CD8-positive, alpha-beta memory T cell (primary cell): ENCODE measurements around the gene CARD9. TPM values are rescaled to one million over a fixed set of nuclear protein-coding genes. Genes with fewer than 3 reads are reported as not detected.

ENCODE experiments used
- CTCF ChIA-PET: fragments of 350-600 bp; sonication (Branson Sonifier 250); formaldehyde crosslinking; loops from one replicate; lab custom pipeline; 2021; ENCODE audit warnings: antibody characterized with exemption; lab: Charles Lee
- POLR2A ChIA-PET: fragments of 350-600 bp; sonication (Branson Sonifier 250); formaldehyde crosslinking; loops from one replicate; lab custom pipeline; 2021; ENCODE audit warnings: antibody characterized with exemption; lab: Charles Lee
- DNase-seq, 5 donors: peaks; one replicate each; pipeline versions ENCODE4 v3.0.0 to v3.0.0-alpha.2; 2020 to 2022; ENCODE audit warnings: mixed read lengths in 1 of 5
- H3K27ac ChIP-seq: one replicate; pipeline ENCODE4 v1.7.0; 2013; ENCODE audit warnings: low read depth, mild to moderate bottlenecking, low read length, moderate library complexity
- H3K27me3 ChIP-seq: 2 replicates; pipeline ENCODE4 v1.7.0; 2013; ENCODE audit warnings: low read length, mild to moderate bottlenecking; ENCODE audit not compliant: insufficient read depth, poor library complexity, severe bottlenecking
- H3K36me3 ChIP-seq: 2 replicates; pipeline ENCODE4 v1.7.0; 2013; ENCODE audit warnings: mild to moderate bottlenecking, low read length, moderate library complexity; ENCODE audit not compliant: insufficient read depth
- H3K4me1 ChIP-seq: 2 replicates; pipeline ENCODE4 v1.7.0; 2013; ENCODE audit warnings: mild to moderate bottlenecking, low read length, moderate library complexity; ENCODE audit not compliant: insufficient read depth
- H3K4me3 ChIP-seq: 2 replicates; pipeline ENCODE4 v1.7.0; 2013; ENCODE audit warnings: mild to moderate bottlenecking, low read length
- H3K9me3 ChIP-seq: 2 replicates; pipeline ENCODE4 v1.7.0; 2013; ENCODE audit warnings: mild to moderate bottlenecking, low read length
- H3K27ac Mint-ChIP-seq, 8 donors: one replicate each; pipeline ENCODE4 v1.8.0; 2020 to 2021; ENCODE audit warnings: mixed read lengths in 8 of 8, mild to moderate bottlenecking in 6 of 8, inconsistent platforms in 3 of 8, moderate library complexity in 3 of 8
- H3K27me3 Mint-ChIP-seq, 2 donors: one replicate each; pipeline ENCODE4 v1.8.0; 2020 to 2021; ENCODE audit warnings: mixed read lengths in 2 of 2, mild to moderate bottlenecking in 1 of 2, moderate library complexity in 1 of 2
- H3K36me3 Mint-ChIP-seq, 3 donors: one replicate each; pipeline ENCODE4 v1.8.0; 2020 to 2021; ENCODE audit warnings: mixed read lengths in 3 of 3, inconsistent platforms in 1 of 3, mild to moderate bottlenecking in 1 of 3
- H3K4me1 Mint-ChIP-seq, 3 donors: one replicate each; pipeline ENCODE4 v1.8.0; 2020 to 2021; ENCODE audit warnings: mixed read lengths in 3 of 3, inconsistent platforms in 1 of 3, mild to moderate bottlenecking in 1 of 3
- H3K4me3 Mint-ChIP-seq, 7 donors: one replicate each; pipeline ENCODE4 v1.8.0; 2020 to 2021; ENCODE audit warnings: mixed read lengths in 7 of 7, mild to moderate bottlenecking in 6 of 7, moderate library complexity in 4 of 7, inconsistent platforms in 2 of 7
- H3K9me3 Mint-ChIP-seq, 5 donors: one replicate each; pipeline ENCODE4 v1.8.0; 2020 to 2022; ENCODE audit warnings: mixed read lengths in 5 of 5, mild to moderate bottlenecking in 3 of 5, moderate library complexity in 2 of 5, inconsistent platforms in 1 of 5
- polyA plus RNA-seq: library from polyadenylated mRNA; unstranded; fragments of 300-500 nt; fragmentation: Illumina TruSeq; gene quantifications from one replicate; pipeline ENCODE4 v1.2.3, GENCODE V29; 2021
- total RNA-seq, 2 experiments: library from RNA; stranded (reverse); gene quantifications; one replicate each; pipeline ENCODE4 v1.2.3, GENCODE V29; 2021

Gene CARD9
- total and polyA plus RNA-seq, 3 experiments from 2014 or later, result 1.4 to 1.5 TPM; not detected in 1

DNA sequence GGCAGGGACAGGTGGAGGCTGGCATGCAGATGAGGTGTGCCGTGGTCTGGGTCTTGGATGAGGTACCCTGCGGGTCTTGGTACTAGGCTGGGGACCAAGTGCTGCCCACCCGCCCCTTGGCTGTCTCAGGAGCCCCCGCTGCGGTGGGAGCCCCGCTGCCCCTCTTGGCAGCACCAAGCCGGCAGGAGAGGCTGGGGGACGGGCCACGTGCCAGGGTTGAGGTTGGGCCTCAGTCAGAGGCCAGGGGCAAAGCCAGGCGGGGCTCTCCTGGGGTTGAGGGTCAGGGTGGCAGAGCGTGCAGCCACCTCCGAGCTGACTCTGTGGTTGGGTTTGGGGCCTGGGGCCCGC is 2.0 kb downstream of the CARD9 start:
- Mint-ChIP-seq H3K27ac (no peak overlapping the region), H3K9me3 (no peaks in the 10 kb centered on the region), H3K4me3 (no peak overlapping the region), H3K36me3 (no peaks in the 10 kb centered on the region), H3K4me1 (no peaks in the 10 kb centered on the region), H3K27me3 (no peaks in the 10 kb centered on the region)
- no peak for DNase-seq
- POLR2A ChIA-PET, result no interaction called here
- Histone ChIP-seq H3K27ac (no peak overlapping the region), H3K27me3 (no peaks in the 10 kb centered on the region), H3K36me3 (no peaks in the 10 kb centered on the region), H3K4me3 (no peak overlapping the region), H3K4me1 (no peaks in the 10 kb centered on the region), H3K9me3 (no peaks in the 10 kb centered on the region)
- CTCF ChIA-PET, result no interaction called here

DNA sequence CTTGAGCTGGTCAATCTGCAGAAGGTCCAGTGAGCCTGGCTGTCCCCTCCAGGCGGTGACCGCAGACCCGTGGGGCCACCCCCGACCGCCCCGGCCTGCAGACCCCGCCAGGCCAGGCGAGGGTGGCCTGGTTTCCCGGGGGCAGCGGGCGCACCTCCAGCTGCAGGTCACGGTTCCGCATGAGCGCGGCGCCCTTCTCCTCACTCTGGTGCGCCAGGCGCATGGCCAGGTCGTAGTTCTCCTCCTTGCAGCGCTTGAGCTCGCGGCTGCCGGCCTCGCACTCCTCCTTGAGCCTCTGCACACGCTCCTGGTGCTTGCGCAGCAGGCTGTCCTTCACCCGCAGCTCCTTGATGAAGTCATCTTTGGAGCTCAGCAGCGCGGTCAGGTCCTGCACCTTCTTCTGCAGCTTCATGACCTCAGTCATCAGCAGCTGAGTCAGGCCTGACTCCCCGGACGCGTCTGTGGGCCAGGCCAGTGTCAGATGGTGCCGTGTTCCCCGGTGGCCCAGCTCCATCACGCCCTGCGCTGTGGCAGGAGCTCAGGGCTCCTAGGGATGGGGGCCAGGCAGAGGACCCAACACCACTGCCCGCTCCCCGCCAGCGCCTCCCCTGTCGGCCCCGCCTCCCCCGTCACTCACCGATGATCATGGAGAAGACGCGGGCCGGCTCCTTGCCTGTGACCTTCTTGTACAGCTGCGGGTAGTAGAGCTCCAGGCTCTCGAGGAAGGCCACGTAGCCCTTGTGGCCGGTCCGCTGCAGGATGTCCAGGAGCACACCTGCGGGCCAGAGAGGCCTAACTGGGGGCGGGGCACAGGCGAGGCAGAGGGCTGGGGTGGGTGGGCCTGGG is 2.6 kb downstream of the CARD9 start:
- POLR2A ChIA-PET, result no interaction called here
- H3K4me1 Mint-ChIP-seq, result no peaks in the 10 kb centered on the region
- no peak for DNase-seq
- H3K27ac Mint-ChIP-seq, result peak overlapping the region in 1 of 8 donors; percentile 79
- no peaks in the 10 kb centered on the region for H3K4me1 ChIP-seq
- H3K36me3 ChIP-seq, result no peaks in the 10 kb centered on the region
- CTCF ChIA-PET, result no interaction called here
- H3K9me3 ChIP-seq, result no peaks in the 10 kb centered on the region
- H3K36me3 Mint-ChIP-seq, result no peaks in the 10 kb centered on the region
- no peaks in the 10 kb centered on the region for H3K27me3 ChIP-seq
- no peak overlapping the region for H3K4me3 ChIP-seq
- H3K27ac ChIP-seq, result no peak overlapping the region
- H3K4me3 Mint-ChIP-seq, result no peak overlapping the region
- H3K9me3 Mint-ChIP-seq, result no peaks in the 10 kb centered on the region
- no peaks in the 10 kb centered on the region for H3K27me3 Mint-ChIP-seq

DNA sequence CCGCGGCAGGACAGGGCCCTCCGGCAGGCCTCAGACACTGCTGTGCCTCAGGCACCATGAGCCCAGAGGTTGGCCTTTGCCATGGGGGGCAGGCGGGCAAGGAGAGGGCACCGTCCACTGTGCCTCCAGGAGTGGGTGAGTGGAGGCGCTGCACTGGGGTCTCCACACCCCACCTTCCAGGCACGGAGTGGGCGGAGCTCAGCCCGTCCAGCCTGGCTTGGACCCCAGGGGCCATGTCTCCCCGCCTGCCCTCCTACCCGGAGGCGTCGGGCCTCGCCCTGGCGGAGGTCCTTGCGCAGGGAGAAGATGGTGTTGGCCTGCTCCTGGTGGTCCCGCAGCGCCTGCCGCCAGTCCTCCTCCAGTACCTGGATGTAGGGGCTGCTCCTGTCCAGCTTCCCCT is 3.4 kb downstream of the CARD9 start:
- no peak overlapping the region for H3K4me3 Mint-ChIP-seq
- Histone ChIP-seq H3K9me3 (no peaks in the 10 kb centered on the region), H3K4me1 (no peaks in the 10 kb centered on the region), H3K4me3 (no peak overlapping the region), H3K36me3 (no peaks in the 10 kb centered on the region), H3K27ac (no peak overlapping the region), H3K27me3 (no peaks in the 10 kb centered on the region)
- H3K9me3 Mint-ChIP-seq, result no peaks in the 10 kb centered on the region
- no peaks in the 10 kb centered on the region for H3K4me1 Mint-ChIP-seq
- POLR2A ChIA-PET, result no interaction called here
- H3K36me3 Mint-ChIP-seq, result no peaks in the 10 kb centered on the region
- no peak overlapping the region for H3K27ac Mint-ChIP-seq
- H3K27me3 Mint-ChIP-seq, result no peaks in the 10 kb centered on the region
- no peak for DNase-seq
- CTCF ChIA-PET, result no interaction called here

DNA sequence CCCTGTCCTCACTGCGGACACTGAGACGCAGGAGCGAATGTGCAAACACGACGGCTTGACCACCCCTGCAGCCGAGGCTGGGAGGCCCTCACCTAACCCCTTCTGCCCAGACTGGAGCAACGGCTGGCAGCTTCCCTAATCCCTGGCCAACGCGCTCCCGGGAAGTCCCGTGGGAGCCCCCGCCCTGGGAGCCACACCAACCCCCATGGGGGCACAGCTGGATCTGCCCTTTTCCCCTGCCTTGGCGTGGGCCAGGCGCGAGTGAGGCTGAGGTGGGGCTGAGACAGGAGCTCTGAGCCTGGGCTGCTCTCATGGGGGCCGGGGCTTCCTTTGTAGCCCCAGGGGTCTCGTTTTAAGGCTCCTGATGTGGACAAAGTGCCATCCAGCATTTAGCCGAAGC is 5.3 kb downstream of the CARD9 start:
- Mint-ChIP-seq H3K9me3 (no peaks in the 10 kb centered on the region), H3K4me1 (no peaks in the 10 kb centered on the region), H3K27me3 (no peaks in the 10 kb centered on the region), H3K27ac (no peak overlapping the region), H3K4me3 (no peak overlapping the region), H3K36me3 (no peaks in the 10 kb centered on the region)
- ChIA-PET CTCF (no interaction called here), POLR2A (no interaction called here)
- peaks cover 5% of the 10 kb centered on the region for H3K4me1 ChIP-seq
- H3K27me3 ChIP-seq, result no peaks in the 10 kb centered on the region
- H3K36me3 ChIP-seq, result no peaks in the 10 kb centered on the region
- H3K4me3 ChIP-seq, result no peak overlapping the region
- no peaks in the 10 kb centered on the region for H3K9me3 ChIP-seq
- no peak for DNase-seq
- H3K27ac ChIP-seq, result no peak overlapping the region

DNA sequence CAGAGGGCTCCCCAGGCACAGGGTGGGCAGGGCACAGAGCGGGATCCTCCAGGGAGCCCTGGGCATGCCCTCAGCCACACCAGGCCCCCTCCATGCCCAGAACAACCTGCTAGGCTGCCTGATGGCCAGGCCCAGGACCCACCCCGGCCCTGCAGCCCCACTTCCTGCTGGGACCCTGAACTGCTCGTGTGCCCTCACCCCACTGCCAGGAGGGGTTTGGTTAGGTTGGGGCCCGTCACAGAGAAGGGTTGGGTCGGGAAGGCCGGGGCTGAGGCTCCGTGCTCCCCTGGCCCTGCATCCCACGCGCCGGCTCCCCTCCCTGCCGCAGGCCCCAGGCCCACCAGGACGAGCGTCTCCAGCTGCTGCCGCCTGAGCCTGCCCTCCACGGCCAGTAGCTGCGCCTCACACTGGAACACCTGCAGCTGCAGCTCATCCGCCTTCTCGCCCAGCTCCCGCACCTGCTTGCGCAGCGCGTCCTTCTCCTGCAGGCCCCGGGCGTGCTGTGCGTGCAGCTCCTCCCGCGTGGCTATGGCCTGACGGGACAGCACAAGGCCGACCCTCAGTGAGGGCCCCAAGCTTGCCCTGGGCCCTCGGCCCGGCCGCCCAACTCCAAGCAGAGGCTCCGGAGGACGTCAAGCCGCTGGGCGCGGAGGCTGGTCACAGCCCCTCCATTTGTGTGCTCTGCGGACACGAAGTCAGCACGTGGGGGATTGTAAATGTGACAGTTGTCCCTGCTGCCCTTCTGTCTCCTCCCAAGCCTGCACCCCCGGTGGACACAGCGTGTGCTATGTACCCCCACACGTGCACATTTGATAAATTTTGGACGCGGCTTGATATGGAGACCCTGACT is 5.9 kb downstream of the CARD9 start:
- Mint-ChIP-seq H3K27ac (no peak overlapping the region), H3K4me3 (no peak overlapping the region), H3K27me3 (no peaks in the 10 kb centered on the region), H3K36me3 (peaks cover 0 to 2% (median 0%) of the 10 kb centered on the region in 3 donors), H3K4me1 (peaks cover 0 to 5% (median 0%) of the 10 kb centered on the region in 3 donors), H3K9me3 (no peaks in the 10 kb centered on the region)
- no peaks in the 10 kb centered on the region for H3K9me3 ChIP-seq
- H3K27me3 ChIP-seq, result no peaks in the 10 kb centered on the region
- no peak overlapping the region for H3K27ac ChIP-seq
- H3K4me1 ChIP-seq, result peaks cover 5% of the 10 kb centered on the region
- ChIA-PET POLR2A (no interaction called here), CTCF (no interaction called here)
- DNase-seq, result no peak
- H3K36me3 ChIP-seq, result no peaks in the 10 kb centered on the region
- H3K4me3 ChIP-seq, result no peak overlapping the region

DNA sequence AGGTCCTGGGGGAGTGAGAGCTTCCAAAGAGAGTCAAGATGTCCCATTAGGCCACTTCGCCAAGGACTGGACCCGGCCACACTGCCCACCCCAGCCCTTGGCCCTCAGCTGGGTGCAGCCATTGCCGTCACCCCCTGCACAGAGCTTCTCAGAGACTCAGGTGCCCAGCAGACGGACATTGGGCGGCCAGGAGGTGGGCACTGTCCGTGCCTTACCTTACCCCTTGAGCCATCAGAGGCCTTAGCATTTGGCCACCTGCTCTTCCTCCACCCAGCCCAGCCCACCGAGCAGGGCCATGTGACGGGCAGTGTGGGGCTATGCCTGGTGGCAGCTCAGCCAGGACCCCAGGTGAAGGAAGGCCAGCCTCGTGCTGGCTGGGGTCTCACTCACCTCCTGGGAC is 6.6 kb downstream of the CARD9 start:
- Histone ChIP-seq H3K4me3 (no peak overlapping the region), H3K27me3 (no peaks in the 10 kb centered on the region), H3K27ac (no peak overlapping the region), H3K36me3 (no peaks in the 10 kb centered on the region), H3K9me3 (no peaks in the 10 kb centered on the region), H3K4me1 (peaks cover 5% of the 10 kb centered on the region)
- no peak for DNase-seq
- ChIA-PET CTCF (no interaction called here), POLR2A (no interaction called here)
- no peak overlapping the region for H3K27ac Mint-ChIP-seq
- no peaks in the 10 kb centered on the region for H3K9me3 Mint-ChIP-seq
- no peak overlapping the region for H3K4me3 Mint-ChIP-seq
- H3K27me3 Mint-ChIP-seq, result no peaks in the 10 kb centered on the region
- H3K4me1 Mint-ChIP-seq, result peaks cover 0 to 7% (median 0%) of the 10 kb centered on the region in 3 donors
- peaks cover 0 to 3% (median 0%) of the 10 kb centered on the region in 3 donors for H3K36me3 Mint-ChIP-seq

DNA sequence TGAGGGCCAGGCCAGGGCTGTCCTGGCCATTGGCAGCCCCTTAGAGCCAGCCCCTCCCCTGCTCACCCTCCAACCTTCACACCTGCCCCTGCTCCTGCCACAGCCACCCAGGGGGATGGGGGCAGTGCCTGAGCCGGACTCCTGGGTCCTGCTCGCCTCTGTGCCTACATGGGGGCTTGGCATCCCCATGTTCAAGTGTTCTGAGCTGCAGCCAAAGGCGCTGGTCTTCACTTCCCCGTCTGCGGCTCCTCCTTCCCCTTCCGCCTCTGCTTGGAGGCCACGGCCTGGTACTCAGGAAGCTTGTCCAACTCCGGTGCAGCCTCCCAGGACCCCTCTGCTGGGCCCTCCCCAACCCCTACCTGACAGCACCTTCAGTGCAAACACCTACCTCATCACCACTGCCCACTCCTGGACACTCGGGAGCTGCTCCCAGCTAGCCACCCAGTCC is 7.7 kb downstream of the CARD9 start:
- H3K27me3 ChIP-seq, result no peaks in the 10 kb centered on the region
- H3K4me1 ChIP-seq, result peaks cover 5% of the 10 kb centered on the region
- DNase-seq, result no peak
- peaks cover 0 to 8% (median 0%) of the 10 kb centered on the region in 3 donors for H3K36me3 Mint-ChIP-seq
- ChIA-PET POLR2A (no interaction called here), CTCF (no interaction called here)
- no peaks in the 10 kb centered on the region for H3K27me3 Mint-ChIP-seq
- no peaks in the 10 kb centered on the region for H3K36me3 ChIP-seq
- H3K4me1 Mint-ChIP-seq, result peaks cover 0 to 7% (median 0%) of the 10 kb centered on the region in 3 donors
- H3K9me3 Mint-ChIP-seq, result no peaks in the 10 kb centered on the region
- H3K4me3 ChIP-seq, result no peak overlapping the region
- no peaks in the 10 kb centered on the region for H3K9me3 ChIP-seq
- H3K27ac ChIP-seq, result no peak overlapping the region
- H3K4me3 Mint-ChIP-seq, result peak overlapping the region in 1 of 7 donors; percentile 68
- no peak overlapping the region for H3K27ac Mint-ChIP-seq
